ENCODE data around the gene SCRN2.
A peak's percentile ranks its signal among the peaks of the same experiment; 100 is the strongest.

The SCRN2 gene

GRCh38 chr17:47850373-47850691 is 9.3 kb upstream of the SCRN2 start:
- no peak for DNase-seq (ENCODE audit: low read depth in 1 of 2, low spot score in 1 of 2)
- Histone ChIP-seq H3K27me3 (ENCODE audit: insufficient read depth, poor library complexity, severe bottlenecking) (peaks cover 86% of the 10 kb centered on the region), H3K4me3 (replicated peaks; ENCODE audit: insufficient read depth, low read length) (no peak overlapping the region), H3K27ac (replicated peaks) (no peak overlapping the region)
- TF ChIP-seq, protein P1, sequence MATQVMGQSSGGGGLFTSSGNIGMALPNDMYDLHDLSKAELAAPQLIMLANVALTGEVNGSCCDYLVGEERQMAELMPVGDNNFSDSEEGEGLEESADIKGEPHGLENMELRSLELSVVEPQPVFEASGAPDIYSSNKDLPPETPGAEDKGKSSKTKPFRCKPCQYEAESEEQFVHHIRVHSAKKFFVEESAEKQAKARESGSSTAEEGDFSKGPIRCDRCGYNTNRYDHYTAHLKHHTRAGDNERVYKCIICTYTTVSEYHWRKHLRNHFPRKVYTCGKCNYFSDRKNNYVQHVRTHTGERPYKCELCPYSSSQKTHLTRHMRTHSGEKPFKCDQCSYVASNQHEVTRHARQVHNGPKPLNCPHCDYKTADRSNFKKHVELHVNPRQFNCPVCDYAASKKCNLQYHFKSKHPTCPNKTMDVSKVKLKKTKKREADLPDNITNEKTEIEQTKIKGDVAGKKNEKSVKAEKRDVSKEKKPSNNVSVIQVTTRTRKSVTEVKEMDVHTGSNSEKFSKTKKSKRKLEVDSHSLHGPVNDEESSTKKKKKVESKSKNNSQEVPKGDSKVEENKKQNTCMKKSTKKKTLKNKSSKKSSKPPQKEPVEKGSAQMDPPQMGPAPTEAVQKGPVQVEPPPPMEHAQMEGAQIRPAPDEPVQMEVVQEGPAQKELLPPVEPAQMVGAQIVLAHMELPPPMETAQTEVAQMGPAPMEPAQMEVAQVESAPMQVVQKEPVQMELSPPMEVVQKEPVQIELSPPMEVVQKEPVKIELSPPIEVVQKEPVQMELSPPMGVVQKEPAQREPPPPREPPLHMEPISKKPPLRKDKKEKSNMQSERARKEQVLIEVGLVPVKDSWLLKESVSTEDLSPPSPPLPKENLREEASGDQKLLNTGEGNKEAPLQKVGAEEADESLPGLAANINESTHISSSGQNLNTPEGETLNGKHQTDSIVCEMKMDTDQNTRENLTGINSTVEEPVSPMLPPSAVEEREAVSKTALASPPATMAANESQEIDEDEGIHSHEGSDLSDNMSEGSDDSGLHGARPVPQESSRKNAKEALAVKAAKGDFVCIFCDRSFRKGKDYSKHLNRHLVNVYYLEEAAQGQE (IDR thresholded peaks at IDR 0.05; ENCODE audit: insufficient replicate concordance, low read depth): no peak
- TF ChIP-seq SPI1 (IDR thresholded peaks at IDR 0.05; ENCODE audit: borderline replicate concordance, low read depth) (no peak), GABPA (IDR thresholded peaks at IDR 0.05; ENCODE audit: low read depth) (no peak), CTCF (IDR thresholded peaks at IDR 0.05; ENCODE audit: insufficient read depth, low read length) (no peak)

GRCh38 chr17:47848198-47848513 is 7.1 kb upstream of the SCRN2 start:
- TF ChIP-seq CTCF (IDR thresholded peaks at IDR 0.05; ENCODE audit: insufficient read depth, low read length) (no peak), GABPA (IDR thresholded peaks at IDR 0.05; ENCODE audit: low read depth) (no peak), POLR2AphosphoS5 (IDR thresholded peaks at IDR 0.05; ENCODE audit: low read depth) (no peak), SPI1 (IDR thresholded peaks at IDR 0.05; ENCODE audit: borderline replicate concordance, low read depth) (no peak)
- TF ChIP-seq, protein P1 (IDR thresholded peaks at IDR 0.05; ENCODE audit: insufficient replicate concordance, low read depth): no peak
- Histone ChIP-seq H3K4me3 (replicated peaks; ENCODE audit: insufficient read depth, low read length) (no peak overlapping the region), H3K27ac (replicated peaks) (no peak overlapping the region), H3K27me3 (ENCODE audit: insufficient read depth, poor library complexity, severe bottlenecking) (peaks cover 73% of the 10 kb centered on the region)
- DNase-seq (ENCODE audit: low read depth in 1 of 2, low spot score in 1 of 2): no peak

DNA sequence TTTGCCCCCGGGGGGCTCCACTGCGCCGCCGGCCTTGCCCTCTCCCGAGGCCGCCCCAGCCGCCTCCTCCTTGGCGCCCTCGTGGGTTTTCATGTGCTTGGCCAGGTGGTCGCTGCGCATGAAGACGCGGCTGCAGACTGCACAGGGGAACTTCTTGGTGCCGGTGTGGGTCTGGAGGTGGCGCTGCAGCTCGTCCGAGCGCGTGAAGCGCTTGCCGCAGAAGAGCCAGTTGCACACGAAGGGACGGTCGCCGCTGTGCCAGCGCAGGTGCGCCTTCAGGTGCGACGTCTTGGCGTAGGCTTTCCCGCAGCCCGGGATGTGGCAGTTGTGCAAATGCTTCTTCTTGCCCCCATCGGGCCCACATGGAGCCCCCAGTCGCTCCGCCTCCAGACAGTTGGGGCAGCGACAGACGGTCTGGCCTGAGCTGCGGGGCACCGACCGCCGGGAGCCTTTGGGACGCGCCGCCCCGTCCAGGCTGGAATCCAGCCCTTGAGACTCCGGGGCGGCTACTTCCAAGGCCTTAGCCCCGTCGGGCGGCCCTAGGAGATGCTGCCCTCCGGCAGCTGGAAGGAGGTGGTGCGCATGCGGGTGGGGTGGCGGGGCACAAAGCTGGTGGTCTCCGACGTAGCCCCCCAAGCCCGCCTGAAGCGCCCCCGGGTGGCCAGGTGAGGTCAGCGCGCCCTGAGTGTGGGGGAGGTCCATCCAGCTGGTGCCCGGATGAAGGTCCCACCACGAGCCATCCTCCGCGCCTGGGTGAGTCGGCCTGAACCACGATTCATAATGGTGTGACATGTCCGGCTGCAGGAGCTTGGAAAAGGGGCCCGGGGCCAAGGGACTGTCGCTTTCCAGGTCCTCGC is 6.5 kb upstream of the SCRN2 start:
- no peak overlapping the region for H3K27ac ChIP-seq (replicated peaks)
- no peak overlapping the region for H3K4me3 ChIP-seq (replicated peaks; ENCODE audit: insufficient read depth, low read length)
- peak in 1 of 2 experiments; percentile 22 for DNase-seq (ENCODE audit: low read depth in 1 of 2, low spot score in 1 of 2)
- TF ChIP-seq CTCF (IDR thresholded peaks at IDR 0.05; ENCODE audit: insufficient read depth, low read length): peak; percentile 29
- no peak for TF ChIP-seq POLR2AphosphoS5 (IDR thresholded peaks at IDR 0.05; ENCODE audit: low read depth)
- no peak for TF ChIP-seq SPI1 (IDR thresholded peaks at IDR 0.05; ENCODE audit: borderline replicate concordance, low read depth)
- peaks cover 68% of the 10 kb centered on the region for H3K27me3 ChIP-seq (ENCODE audit: insufficient read depth, poor library complexity, severe bottlenecking)

Measured in HL-60 (cell line).